Measurements from ENCODE around the gene RASSF3. TPM values are rescaled to one million over a fixed set of nuclear protein-coding genes. Genes with fewer than 3 reads are reported as not detected.

Gene RASSF3
- polyA plus RNA-seq, 3 donors, result 6.6 to 77.9 (median 14.5) TPM

GRCh38 chr12:64681200-64682052 is 71.1 kb downstream of the RASSF3 start:
- Histone ChIP-seq H3K4me1 (ENCODE audit: control insufficient read depth in 1 of 2, insufficient read depth in 2 of 2, low read length in 2 of 2) (peaks cover 73 to 80% of the 10 kb centered on the region in 2 donors), H3K27me3 (ENCODE audit: control insufficient read depth in 2 of 2, insufficient read depth in 2 of 2, low read length in 2 of 2) (no peaks in the 10 kb centered on the region), H4K20me1 (ENCODE audit: insufficient read depth, low read length) (peaks cover 100% of the 10 kb centered on the region), H3K4me2 (replicated peaks; ENCODE audit: extremely low read depth, low read length, poor library complexity, severe bottlenecking) (no peak overlapping the region), H3K4me3 (replicated peaks in 1 of 3; ENCODE audit: low read depth in 2 of 3, low read length in 3 of 3) (no peak overlapping the region), H2AFZ (ENCODE audit: insufficient read depth, low read depth, low read length, poor library complexity, severe bottlenecking) (no peak overlapping the region), H3K79me2 (ENCODE audit: insufficient read depth, low read length) (peaks cover 100% of the 10 kb centered on the region), H3K9me3 (replicated peaks in 1 of 2; ENCODE audit: control insufficient read depth in 1 of 2, insufficient read depth in 1 of 2, low read length in 2 of 2) (no peaks in the 10 kb centered on the region), H3K36me3 (replicated peaks in 1 of 2; ENCODE audit: control insufficient read depth in 1 of 2, insufficient read depth in 2 of 2, low read length in 2 of 2) (peaks cover 16 to 41% of the 10 kb centered on the region in 2 donors), H3K27ac (ENCODE audit: low read depth in 1 of 2, low read length in 2 of 2) (peak overlapping the region in 1 of 2 donors; percentile 72), H3K9ac (ENCODE audit: insufficient read depth, low read length, poor library complexity, severe bottlenecking) (no peak overlapping the region)
- intact Hi-C loops (cut with micrococcal nuclease), result no loop called here
- no peak for TF ChIP-seq CTCF (IDR thresholded peaks at IDR 0.05)
- Mint-ChIP-seq H3K27me3 (ENCODE audit: low read depth in 3 of 3) (no peaks in the 10 kb centered on the region), H3K36me3 (peaks cover 29 to 41% of the 10 kb centered on the region in 2 donors), H3K4me1 (peaks cover 77% of the 10 kb centered on the region), H3K27ac (peak overlapping the region; percentile 49 to 93 (median 62)), H3K9me3 (no peaks in the 10 kb centered on the region), H3K4me3 (no peak overlapping the region)
- 100% methylated on average over 2 of the region's 5 CpGs for WGBS (ENCODE audit: insufficient coverage)
- DNase-seq, result no peak

GRCh38 chr12:64682572-64683277 is 72.4 kb downstream of the RASSF3 start:
- Mint-ChIP-seq H3K36me3 (peaks cover 39 to 46% of the 10 kb centered on the region in 2 donors), H3K4me3 (no peak overlapping the region), H3K9me3 (no peaks in the 10 kb centered on the region), H3K27ac (peak overlapping the region; percentile 24 to 82 (median 74)), H3K4me1 (peaks cover 69% of the 10 kb centered on the region), H3K27me3 (ENCODE audit: low read depth in 3 of 3) (no peaks in the 10 kb centered on the region)
- TF ChIP-seq CTCF (IDR thresholded peaks at IDR 0.05), result no peak
- Histone ChIP-seq H3K9me3 (replicated peaks in 1 of 2; ENCODE audit: control insufficient read depth in 1 of 2, insufficient read depth in 1 of 2, low read length in 2 of 2) (no peaks in the 10 kb centered on the region), H3K79me2 (ENCODE audit: insufficient read depth, low read length) (peaks cover 99% of the 10 kb centered on the region), H3K4me2 (replicated peaks; ENCODE audit: extremely low read depth, low read length, poor library complexity, severe bottlenecking) (peak overlapping the region; percentile 9), H3K27ac (ENCODE audit: low read depth in 1 of 2, low read length in 2 of 2) (peak overlapping the region in 1 of 2 donors; percentile 73), H3K4me3 (replicated peaks in 1 of 3; ENCODE audit: low read depth in 2 of 3, low read length in 3 of 3) (no peak overlapping the region), H3K36me3 (replicated peaks in 1 of 2; ENCODE audit: control insufficient read depth in 1 of 2, insufficient read depth in 2 of 2, low read length in 2 of 2) (peaks cover 28 to 54% of the 10 kb centered on the region in 2 donors), H4K20me1 (ENCODE audit: insufficient read depth, low read length) (peaks cover 100% of the 10 kb centered on the region), H2AFZ (ENCODE audit: insufficient read depth, low read depth, low read length, poor library complexity, severe bottlenecking) (no peak overlapping the region), H3K4me1 (ENCODE audit: control insufficient read depth in 1 of 2, insufficient read depth in 2 of 2, low read length in 2 of 2) (peaks cover 60 to 67% of the 10 kb centered on the region in 2 donors), H3K9ac (ENCODE audit: insufficient read depth, low read length, poor library complexity, severe bottlenecking) (no peak overlapping the region), H3K27me3 (ENCODE audit: control insufficient read depth in 2 of 2, insufficient read depth in 2 of 2, low read length in 2 of 2) (no peaks in the 10 kb centered on the region)
- DNase-seq, result no peak
- WGBS (ENCODE audit: insufficient coverage), result 33% methylated on average over 1 of the region's 6 CpGs
- intact Hi-C loops (cut with micrococcal nuclease), result no loop called here

Data from CD14-positive monocyte (primary cell).